ENCODE measurements around the gene KRTAP5-3. TPM values are rescaled to one million over a fixed set of nuclear protein-coding genes. Genes with fewer than 3 reads are reported as not detected.

Gene KRTAP5-3
- total RNA-seq, 1 experiment from 2014 or later: not detected

GRCh38 chr11:1630271-1630670, 22.0 kb upstream of the KRTAP5-3 start:
- Histone ChIP-seq H4K8ac (replicated peaks; ENCODE audit: insufficient read length, low read depth, low read length) (no peak overlapping the region), H3K79me1 (ENCODE audit: insufficient read depth, low read depth, low read length, poor library complexity, severe bottlenecking) (no peaks in the 10 kb centered on the region), H2BK5ac (ENCODE audit: insufficient read length, low read length) (no peak overlapping the region), H3K27me3 (ENCODE audit: insufficient read depth, low read length) (no peaks in the 10 kb centered on the region; the same call in 1 of the 2 replicates), H2AK5ac (ENCODE audit: insufficient read length, low read length) (no peak overlapping the region), H3K9me3 (ENCODE audit: control insufficient read depth, low read depth, low read length) (no peaks in the 10 kb centered on the region), H3K56ac (ENCODE audit: insufficient read length, low read depth, low read length) (no peak overlapping the region), H4K91ac (ENCODE audit: insufficient read length, low read depth, low read length) (no peak overlapping the region), H3K4me1 (ENCODE audit: insufficient read depth, low read length) (no peaks in the 10 kb centered on the region; the same call in 1 of the 2 replicates), H2BK120ac (ENCODE audit: low read depth, low read length, poor library complexity, severe bottlenecking) (no peak overlapping the region), H3K18ac (ENCODE audit: insufficient read length, low read depth, low read length) (no peak overlapping the region), H3K14ac (ENCODE audit: insufficient read depth, low read length) (no peak overlapping the region), H3K23ac (ENCODE audit: insufficient read length, low read depth, low read length) (no peak overlapping the region), H3K79me2 (ENCODE audit: insufficient read depth, low read length) (no peaks in the 10 kb centered on the region), H4K5ac (ENCODE audit: insufficient read length, low read depth, low read length) (no peak overlapping the region), H3K23me2 (ENCODE audit: insufficient read length, low read depth, low read length, poor library complexity, severe bottlenecking) (no peaks in the 10 kb centered on the region), H3K4me2 (ENCODE audit: insufficient read depth, insufficient read length, low read length) (no peak overlapping the region), H4K20me1 (ENCODE audit: control insufficient read depth, insufficient read depth, insufficient read length) (no peaks in the 10 kb centered on the region), H3T11ph (ENCODE audit: low read length) (no peak overlapping the region), H2AFZ (ENCODE audit: low read length) (no peak overlapping the region), H3K27ac (ENCODE audit: insufficient read length, low read depth, low read length) (no peak overlapping the region), H2BK15ac (ENCODE audit: low read depth, low read length) (no peak overlapping the region), H2BK12ac (ENCODE audit: insufficient read length, low read depth, low read length) (no peak overlapping the region), H3K9ac (ENCODE audit: extremely low read depth, insufficient read length, low read length) (no peak overlapping the region), H2BK20ac (ENCODE audit: low read depth, low read length, poor library complexity, severe bottlenecking) (no peak overlapping the region), H3K4ac (ENCODE audit: low read depth, low read length) (no peak overlapping the region)
- Mint-ChIP-seq H3K36me3 (ENCODE audit: insufficient read depth in 1 of 3, low read depth in 3 of 3) (no peaks in the 10 kb centered on the region), H3K4me3 (no peak overlapping the region; a peak in 1 of 5 replicates), H3K9me3 (no peaks in the 10 kb centered on the region), H3K4me1 (peaks cover 6 to 7% of the 10 kb centered on the region in 2 experiments), H3K27me3 (ENCODE audit: low read depth) (peaks cover 70% of the 10 kb centered on the region), H3K27ac (no peak overlapping the region)
- TF ChIP-seq CTCF (conservative IDR thresholded peaks at IDR 0.05): no peak
- WGBS (ENCODE audit: extremely low coverage, insufficient read length, low lambda C conversion rate): no CpG with 5 or more reads among the region's 2 CpGs
- no peak for DNase-seq
